Dedifferentiated amniotic fluid mesenchymal stem cell (primary cell): ENCODE results near the gene MTIF3.
"Not testable (repeated sequence)": the region's sequence is repeated elsewhere in the genome, so short reads cannot be mapped to it uniquely, and the experiment has no call there.

Source experiments
- DNase-seq: peaks from one replicate; pipeline ENCODE4 v3.0.0-alpha.2; 2016; ENCODE audit errors: extremely low spot score

The MTIF3 gene

DNA sequence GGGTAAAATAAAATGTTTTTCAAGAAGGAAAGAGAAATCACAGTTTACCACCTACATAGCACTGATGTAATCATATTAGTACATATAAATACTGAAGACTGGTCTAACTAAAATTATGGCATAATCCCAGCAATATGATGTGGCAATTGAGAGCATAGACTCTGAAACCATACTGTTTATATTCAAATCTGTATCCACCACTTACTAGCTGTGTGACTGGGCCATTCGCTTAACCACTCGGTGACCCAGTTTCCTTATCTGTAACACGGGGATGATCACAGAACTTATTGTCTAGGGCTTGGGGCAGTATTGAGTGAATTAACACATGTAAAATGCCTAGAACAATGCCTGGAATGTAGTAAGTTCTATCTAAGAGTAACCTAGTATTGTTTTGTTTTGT is 39.0 kb downstream of the MTIF3 start:
- DNase-seq = no peak

GRCh38 chr13:27409013-27409412 is 41.4 kb downstream of the MTIF3 start:
- no peak for DNase-seq

GRCh38 chr13:27408074-27408473 is 42.3 kb downstream of the MTIF3 start:
- no peak for DNase-seq

DNA sequence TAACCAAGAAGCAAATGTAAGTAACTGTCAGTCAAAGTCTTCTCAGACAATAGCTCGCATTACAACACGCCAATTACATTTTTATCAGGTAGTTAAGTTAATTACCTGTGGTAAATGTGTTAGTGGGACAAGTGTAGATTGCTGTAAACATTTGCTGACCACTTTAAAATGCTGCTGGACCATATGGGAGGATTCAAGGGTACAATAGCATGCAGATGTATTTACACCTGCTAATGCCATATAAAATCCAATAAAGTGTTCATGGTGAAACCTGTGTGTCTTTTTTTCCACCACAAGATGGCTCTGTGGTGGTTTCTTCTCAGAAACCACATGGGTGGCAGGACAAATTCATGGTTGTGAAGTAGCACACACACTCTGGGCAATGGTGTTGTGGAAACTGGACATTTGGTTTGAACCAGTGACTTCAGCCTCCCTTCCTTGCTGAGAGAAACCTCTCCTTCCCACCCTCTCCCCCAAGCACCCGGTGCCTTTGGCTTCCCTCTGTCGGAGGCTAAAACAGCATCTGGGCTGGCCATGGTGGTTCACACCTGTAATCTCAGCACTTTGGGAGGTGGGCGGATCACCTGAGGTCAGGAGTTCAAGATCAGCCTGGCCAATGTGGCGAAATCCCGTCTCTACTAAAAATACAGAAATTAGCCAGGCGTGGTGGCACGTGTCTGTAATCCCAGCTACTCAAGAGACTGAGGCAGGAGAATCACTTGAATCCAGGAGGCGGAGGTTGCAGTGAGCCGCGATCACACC is 44.0 kb downstream of the MTIF3 start:
- DNase-seq = no peak

DNA sequence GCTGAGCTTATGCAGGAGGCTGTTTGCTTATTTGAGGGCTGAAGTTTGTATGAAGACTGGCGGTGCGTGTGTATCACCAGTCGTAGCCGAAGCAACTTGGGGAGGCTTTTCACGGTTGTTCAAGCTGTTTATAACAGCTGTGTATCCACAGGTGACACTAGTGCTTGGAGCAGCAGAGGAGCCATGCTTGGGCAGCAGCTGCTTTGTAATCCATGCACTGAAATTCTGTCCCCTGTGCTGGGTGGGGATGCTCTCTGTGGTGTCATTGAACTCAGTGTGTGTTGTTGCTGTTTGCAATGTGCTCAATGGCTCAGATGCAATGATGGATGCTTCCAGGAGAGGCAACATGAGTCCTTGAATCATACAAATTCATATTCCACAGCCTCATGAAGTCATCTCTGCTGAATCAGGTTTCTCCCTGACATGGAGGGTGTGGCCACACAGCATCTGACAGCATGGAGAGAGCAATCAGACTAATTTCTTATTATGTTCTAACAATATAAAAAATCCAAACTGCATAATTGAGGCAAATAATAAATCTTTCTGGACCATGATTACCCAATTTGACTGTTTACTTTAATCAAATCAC is 44.7 kb downstream of the MTIF3 start:
- DNase-seq = no peak

- no peak for DNase-seq
Measured at GRCh38 chr13:27404680-27405079, 45.7 kb downstream of the MTIF3 start.

GRCh38 chr13:27403727-27404385 is 46.5 kb downstream of the MTIF3 start:
- DNase-seq = no peak

GRCh38 chr13:27403203-27403678 is 47.1 kb downstream of the MTIF3 start:
- DNase-seq = peak; percentile 72

- no peak for DNase-seq
Measured at GRCh38 chr13:27401210-27401609, 49.2 kb downstream of the MTIF3 start.

DNA sequence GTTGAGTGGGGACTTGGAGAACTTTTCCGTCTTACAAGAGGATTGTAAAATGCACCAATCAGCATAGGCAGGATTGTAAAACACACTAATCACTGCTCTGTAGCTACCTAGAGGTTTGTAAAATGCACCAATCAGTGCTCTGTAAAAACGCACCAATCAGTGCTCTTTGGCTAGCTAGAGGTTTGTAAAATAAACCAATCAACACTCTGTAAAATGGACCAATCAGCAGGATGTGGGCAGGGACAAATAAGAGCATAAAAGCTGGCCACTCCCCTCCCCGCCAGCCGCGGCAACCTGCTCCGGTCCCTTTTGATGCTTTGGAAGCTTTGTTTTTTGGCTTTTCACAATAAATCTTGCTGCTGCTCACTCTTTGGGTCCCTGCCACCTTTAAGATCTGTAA is 50.0 kb downstream of the MTIF3 start:
- not testable (repeated sequence) for DNase-seq

DNA sequence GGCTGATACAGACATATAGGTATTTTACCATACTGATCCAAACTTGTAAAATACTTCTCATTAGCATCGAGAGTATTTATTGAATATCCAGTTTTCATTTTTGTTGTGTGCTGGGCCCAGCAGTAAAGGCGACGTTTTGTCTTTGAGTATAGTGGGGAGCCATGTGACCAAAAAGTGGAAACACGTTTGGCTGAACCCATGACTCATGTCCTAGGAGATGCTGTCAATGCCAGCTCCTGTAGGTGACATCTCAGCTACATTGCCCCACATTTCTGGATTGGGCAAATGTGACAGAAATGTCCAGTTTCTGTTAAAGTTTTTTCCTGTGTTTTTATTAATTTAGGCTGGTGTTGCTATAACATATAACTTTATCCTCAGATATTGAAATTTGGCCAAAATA is 52.0 kb downstream of the MTIF3 start:
- DNase-seq = no peak

DNA sequence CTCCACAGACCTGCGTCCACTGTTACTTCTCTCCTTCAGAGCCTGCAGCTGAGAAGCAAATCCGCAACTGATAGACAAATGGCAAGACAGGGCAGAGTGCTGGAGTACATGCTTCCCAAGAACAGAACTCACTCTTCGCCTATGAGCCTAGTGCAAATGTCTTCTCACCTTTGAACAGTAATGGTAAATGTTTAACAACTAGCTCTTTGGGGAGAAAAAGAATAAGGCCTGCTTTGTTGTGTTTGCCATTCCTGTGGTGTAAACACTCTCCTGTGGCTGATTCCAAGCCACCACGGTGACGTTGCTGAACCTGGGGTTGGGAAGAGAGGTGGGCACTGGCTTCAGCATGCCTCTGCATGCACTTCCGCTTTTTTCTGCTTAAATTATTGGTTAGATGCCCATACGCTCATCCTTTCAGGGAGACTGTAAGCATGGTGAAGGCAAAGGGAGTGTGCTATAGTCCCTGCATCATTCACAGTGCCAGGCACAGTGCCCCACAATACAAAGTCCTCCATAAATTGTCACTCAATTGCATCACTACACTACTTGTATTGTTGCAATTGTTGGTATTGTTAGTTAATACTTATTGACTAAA is 54.0 kb downstream of the MTIF3 start:
- no peak for DNase-seq

GRCh38 chr13:27395007-27395510 is 55.3 kb downstream of the MTIF3 start:
- no peak for DNase-seq

- no peak for DNase-seq
Measured at GRCh38 chr13:27393101-27393500, 57.3 kb downstream of the MTIF3 start.

GRCh38 chr13:27391471-27391870 is 58.9 kb downstream of the MTIF3 start:
- no peak for DNase-seq

DNA sequence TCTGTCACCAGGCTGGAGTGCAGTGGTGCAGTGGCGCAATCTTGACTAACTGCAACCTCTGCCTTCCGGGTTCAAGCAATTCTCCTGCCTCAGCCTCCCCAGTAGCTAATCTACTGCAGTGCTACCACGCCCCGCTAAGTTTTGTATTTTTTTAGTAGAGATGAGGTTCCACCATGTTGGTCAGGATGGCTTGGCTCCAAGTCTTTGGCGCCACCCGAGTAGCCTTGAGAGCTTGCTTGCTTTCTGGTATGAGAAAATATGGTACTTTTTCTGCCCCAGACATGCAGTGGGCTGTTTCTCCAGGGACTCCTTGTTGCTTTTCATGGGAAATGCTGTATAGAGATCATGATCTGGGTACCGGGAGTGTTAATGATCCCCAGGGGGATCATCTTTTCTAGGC is 60.5 kb downstream of the MTIF3 start:
- no peak for DNase-seq

GRCh38 chr13:27388241-27388640 is 62.1 kb downstream of the MTIF3 start:
- no peak for DNase-seq
